HG03135 (cell line): ENCODE measurements around the gene RASGRP1.

ENCODE experiments used
- ATAC-seq: cut with Tn5 transposase; IDR thresholded peaks from one replicate; pipeline ENCODE4 v1.9.1; 2021; ENCODE audit warnings: mild to moderate bottlenecking, moderate library complexity; ENCODE audit not compliant: unreplicated experiment

The RASGRP1 gene

DNA sequence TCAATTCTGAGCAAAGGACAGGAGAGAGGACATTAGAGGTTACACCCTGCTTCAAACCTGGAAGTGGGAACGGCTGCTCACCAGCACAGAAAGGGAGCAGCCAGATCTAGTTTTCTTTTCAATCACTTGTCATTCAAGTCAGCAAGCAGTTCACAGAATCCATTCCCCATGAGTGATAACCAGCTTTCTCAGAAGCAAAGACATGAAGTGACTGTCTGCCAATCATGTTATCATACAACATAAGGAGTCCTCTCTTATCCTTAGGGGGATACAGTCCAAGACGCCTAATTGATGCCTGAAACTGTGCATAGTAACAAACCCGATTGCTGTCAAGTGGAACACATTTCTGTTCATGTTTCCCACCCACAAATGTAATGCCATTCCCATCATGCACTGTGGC lies 56.0 kb downstream of the RASGRP1 start:
- ATAC-seq: no peak

- ATAC-seq: no peak
These were observed 57.0 kb downstream of the RASGRP1 start for GRCh38 chr15:38507570-38507969.

GRCh38 chr15:38506997-38507396 lies 57.6 kb downstream of the RASGRP1 start:
- no peak for ATAC-seq

DNA sequence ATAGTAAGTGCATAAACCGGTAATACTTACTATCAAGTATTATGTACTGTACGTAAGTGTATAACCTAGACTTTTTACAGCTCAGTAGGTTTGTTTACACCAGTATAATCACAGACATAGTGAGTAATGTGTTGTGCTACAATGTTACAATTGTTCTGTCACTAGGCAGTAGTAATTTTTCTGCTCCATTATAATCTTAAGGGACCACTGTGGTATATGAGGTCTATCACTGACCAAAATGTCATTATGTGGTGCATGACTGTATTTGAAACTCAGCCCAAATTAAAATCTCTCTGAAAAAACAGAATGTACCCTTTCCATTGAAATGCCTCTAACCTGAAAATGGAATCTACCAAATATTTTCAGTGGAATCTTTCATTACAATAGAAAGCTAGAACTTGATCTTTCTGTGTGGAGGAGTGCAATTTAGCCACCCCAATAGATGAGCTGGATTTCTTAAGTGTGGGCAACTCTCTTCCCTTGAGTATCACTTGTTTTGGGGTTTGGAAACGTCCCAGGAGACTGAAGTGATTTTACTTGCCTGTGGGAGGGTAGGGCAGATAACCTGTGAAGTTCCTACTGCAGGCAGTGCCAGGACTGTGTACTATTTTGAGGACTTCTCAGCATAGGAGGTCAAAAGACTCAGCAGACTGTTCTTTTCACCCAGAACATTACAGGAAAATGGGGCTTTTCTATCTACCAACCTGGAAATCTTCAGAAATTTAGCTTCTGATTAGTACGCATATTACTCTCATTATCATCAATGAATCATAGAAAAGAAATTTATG lies 59.7 kb downstream of the RASGRP1 start:
- ATAC-seq: no peak

- ATAC-seq: no peak
These were observed 61.1 kb downstream of the RASGRP1 start for GRCh38 chr15:38503496-38503895.

DNA sequence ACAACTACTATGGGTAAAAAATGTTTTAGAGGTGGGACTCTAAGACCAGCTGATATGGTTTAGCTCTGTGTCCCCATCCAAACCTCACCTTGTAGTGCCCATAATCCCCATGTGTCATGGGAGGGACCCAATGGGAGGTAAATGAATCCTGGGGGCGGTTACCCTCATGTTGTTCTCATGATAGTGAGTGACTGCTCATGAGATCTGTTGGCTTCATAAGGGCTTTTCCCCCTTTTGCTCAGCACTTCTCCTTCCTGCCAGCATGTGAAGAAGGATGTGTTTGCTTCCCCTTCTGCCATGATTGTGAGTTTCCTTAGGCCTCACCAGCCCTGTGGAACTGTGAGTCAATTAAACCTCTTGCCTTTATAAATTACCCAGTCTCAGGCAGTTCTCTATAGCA lies 65.0 kb downstream of the RASGRP1 start:
- ATAC-seq: no peak

GRCh38 chr15:38496151-38496550 lies 68.5 kb downstream of the RASGRP1 start:
- no peak for ATAC-seq

DNA sequence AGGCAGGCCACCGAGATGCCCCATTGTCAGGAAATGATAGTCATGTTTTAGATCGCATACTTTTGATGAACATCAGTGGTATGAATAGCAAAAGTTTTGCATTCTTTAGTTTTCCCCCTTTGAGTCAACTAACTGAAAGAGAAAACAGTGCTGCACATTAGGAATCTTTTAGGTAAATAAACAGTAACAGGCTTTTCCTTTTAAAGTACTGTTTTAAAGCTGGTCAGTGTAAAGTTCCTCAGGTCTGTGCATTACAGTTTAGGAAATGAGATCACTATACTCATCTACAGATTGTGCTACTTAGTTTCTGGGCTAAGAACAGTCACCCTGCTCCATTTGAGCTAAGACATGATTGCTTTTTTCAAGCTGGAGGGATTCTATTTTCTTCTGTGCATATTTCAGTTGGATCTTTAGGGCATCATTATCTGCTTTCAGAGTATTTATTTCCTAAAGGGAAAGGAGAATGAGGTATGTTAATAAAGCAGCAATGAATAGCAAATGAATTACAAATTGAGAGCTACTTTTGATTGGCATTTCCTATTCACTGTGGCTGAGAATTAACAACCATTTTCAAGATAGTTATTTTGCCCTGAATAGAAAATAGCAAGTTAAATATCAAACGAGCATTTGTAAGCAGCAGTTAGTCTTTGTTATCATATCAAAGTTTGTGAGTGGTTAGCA lies 74.2 kb downstream of the RASGRP1 start:
- no peak for ATAC-seq

- ATAC-seq: no peak
These were observed 77.2 kb downstream of the RASGRP1 start for GRCh38 chr15:38487378-38487777.

DNA sequence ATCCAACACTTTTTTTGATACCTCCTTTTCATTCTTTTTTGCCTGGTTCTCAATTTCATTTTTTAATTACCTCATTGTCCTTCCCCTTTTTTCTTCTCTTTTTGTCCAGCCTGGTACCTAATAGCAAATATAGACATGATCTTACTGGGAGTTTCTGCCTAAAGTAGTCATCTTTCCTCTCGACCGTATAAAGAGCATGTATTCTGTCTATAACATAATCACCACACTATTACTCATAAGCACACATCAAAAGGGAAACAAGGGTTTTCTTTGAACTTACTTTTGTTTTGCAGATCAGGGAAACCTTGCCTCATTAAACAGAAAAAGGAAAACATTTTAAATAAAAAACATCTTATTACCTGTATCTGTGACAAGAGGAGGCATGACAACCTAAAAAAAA lies 77.7 kb downstream of the RASGRP1 start:
- ATAC-seq: no peak

DNA sequence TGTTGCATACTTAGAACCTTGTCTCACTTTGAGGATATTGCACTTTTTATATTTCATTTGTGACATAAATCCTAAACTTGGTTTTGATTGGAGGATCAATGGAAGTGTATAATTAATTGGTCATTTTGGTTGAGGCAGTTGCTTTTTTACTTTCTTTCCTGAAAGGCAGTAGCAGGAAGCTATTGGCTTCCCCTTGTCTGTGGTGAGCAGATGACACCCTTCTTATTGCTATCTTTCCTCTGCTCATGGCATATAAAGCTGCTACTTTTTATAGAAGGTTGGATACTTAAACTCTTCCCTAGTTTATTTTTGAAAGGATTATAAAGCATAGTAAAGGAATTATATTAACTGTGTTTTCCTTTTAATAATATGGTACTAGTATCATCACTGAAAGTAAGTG lies 82.0 kb downstream of the RASGRP1 start:
- no peak for ATAC-seq

DNA sequence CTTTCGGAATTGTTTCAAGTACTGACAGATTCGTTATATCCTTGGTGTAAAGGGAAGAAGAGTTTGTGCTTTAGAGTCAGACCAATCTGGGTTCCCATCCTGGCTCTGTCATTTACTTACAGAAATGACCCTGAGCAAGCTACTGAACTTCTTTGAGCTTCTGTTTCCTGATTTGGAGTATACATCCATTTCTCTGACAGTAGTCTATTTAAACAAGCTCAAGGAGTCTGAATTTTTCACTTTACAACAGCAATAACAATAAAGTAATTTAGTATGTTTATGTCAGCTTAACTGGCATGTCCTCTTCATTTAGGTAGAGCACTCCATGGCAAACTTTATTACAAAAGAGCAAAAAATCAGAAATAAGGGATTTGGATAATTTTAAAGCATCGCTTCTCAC lies 82.9 kb downstream of the RASGRP1 start:
- no peak for ATAC-seq

DNA sequence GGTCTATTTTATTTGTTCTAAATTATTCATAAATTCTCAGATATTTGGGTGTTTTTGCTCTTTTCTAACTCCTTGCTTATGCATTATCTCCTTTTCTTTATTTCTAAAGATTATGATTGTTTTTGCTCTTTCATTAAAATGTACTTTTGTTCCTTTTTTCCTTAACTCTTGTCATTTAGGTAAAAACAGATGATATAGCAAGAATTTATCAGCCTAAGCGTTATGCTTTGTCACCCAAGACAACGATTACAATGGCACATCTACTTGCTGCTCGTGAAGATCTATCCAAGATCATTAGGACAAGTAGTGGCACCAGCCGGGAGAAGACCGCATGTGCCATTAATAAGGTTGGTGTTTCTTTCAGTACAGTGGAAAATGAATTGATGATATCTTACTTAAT lies 83.5 kb downstream of the RASGRP1 start:
- no peak for ATAC-seq

GRCh38 chr15:38479756-38480155 lies 84.9 kb downstream of the RASGRP1 start:
- ATAC-seq: no peak

DNA sequence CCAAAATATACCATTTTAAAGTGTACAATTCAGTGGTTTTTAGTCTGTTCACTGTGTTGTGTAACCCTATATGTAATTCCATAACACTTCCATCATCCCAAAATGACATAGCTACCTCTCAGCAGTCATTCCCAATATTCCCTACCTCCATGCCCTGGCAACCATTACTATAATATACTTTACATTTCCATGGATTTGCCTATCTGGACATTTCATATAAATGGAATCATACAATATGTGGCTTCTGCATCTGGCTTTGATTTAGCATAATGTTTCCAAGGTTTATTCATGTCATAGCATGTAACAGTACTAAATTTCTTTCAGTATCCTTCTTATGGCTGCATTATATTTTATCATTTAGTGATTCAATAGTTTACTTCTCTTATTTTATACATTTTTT lies 85.3 kb downstream of the RASGRP1 start:
- no peak for ATAC-seq

GRCh38 chr15:38477637-38478036 lies 87.0 kb downstream of the RASGRP1 start:
- no peak for ATAC-seq

- no peak for ATAC-seq
These were observed 88.5 kb downstream of the RASGRP1 start for GRCh38 chr15:38476120-38476519.

DNA sequence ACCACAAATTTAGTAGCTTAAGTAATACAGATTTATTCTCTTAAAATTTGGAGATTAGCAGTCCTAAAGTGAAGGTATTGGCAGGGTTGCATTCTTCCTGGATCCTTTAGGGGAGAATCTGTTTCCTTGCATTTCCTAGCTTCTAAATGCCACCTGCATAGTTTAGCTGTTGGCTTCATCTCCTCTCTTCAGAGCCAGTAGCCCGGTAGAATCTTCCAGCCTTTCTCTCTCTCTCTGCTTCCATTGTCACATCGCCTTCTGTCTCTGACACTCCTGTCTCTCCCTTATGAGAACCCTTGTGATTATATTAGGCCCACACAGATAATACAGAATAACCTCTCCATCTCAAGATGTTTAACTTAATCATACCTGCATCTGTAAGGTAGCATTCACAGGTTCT lies 89.3 kb downstream of the RASGRP1 start:
- no peak for ATAC-seq

DNA sequence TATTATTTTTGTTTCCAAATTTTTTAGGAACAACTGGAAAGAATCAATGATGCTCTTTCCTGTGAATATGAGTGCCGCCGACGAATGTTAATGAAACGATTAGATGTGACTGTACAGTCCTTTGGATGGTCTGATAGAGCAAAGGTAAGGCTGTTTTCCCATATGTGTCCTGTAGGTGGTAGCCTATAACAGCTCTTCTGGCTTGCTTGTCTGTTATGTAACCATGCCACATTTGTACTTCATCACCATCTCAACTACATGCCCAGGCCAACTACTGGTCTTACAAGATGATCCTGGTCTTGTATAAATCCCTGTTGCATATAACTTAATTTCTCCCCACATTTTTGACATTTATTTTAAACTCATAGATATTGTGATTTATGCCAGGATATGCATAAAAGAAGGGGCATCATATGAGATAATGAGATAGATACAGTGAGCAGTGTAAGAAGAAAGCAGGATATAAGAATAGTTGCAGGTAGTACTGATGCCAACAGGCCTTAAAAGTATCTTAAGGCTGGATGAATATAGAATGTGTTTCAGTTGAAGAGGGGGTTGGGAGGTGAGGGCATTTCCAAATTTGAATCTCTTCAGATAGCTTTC lies 90.4 kb downstream of the RASGRP1 start:
- ATAC-seq: peak; percentile 95

DNA sequence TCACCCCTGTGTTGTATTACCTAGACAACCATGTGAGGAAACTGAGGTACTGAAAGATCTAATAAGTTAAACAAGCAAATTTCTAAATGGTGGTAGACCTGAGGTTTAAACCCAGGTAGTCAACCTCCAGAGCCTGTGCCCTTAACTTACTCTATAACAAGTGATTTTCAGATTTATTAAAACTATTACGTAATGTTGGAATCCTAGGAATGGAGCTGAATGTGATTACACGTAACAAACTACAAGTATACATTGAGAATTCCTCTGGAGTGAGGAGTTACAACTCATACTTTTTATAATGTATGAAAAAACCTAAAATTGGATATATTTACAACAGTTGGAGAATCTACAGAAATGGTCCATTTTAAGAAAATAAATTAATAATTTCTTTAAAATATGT lies 92.6 kb downstream of the RASGRP1 start:
- no peak for ATAC-seq

DNA sequence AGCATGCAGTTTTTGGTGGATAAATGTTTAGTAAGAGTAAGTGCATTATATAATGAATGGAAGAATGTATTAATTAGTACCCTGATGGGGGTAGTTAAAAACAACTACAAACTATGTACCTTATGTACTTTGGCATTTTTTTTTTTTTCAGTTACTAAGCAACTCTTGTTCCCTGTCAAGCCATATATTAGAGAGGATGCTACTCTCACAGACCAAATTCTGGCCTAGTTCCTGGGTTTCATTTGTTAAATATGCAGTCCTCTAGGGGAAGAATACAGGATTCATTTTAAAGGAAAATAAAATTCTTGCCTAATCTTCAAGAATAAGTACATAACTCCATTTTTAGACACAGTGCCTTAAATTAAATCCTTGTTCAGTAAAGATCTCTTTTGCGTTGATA lies 93.8 kb downstream of the RASGRP1 start:
- no peak for ATAC-seq

DNA sequence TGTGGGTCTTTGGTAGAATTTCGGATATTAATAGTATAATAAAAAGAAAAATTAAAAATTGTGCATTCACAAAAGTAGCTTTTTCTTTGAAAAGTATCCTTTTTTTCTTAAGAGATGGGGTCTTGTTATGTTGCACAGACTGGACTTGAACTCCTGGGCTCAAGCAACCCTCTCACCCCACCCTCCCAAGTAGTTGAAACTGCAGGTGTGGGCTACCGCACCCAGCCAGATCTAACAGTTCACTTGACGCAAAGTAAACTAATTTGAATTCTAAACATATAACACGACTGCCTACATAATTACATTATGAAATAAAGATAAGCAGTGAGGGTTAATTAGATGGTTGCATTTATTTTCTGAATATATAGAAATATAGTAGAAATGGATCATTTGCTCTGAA lies 99.9 kb downstream of the RASGRP1 start:
- no peak for ATAC-seq
